ENCODE results near the gene MAP4K4.

MAP4K4 gene

GRCh38 chr2:101725038-101725437 lies 27.5 kb downstream of the MAP4K4 start:
- Histone ChIP-seq H3K27me3 (ENCODE audit: control insufficient read depth, insufficient read depth, low read length) (no peaks in the 10 kb centered on the region), H3K4me1 (ENCODE audit: control insufficient read depth, insufficient read depth, low read length) (peaks cover 17% of the 10 kb centered on the region), H3K36me3 (ENCODE audit: control insufficient read depth, insufficient read depth, low read length) (no peaks in the 10 kb centered on the region; the same call in 1 of the 2 replicates), H3K9me3 (ENCODE audit: control insufficient read depth, insufficient read depth, low read depth, low read length) (no peaks in the 10 kb centered on the region), H3K4me3 (ENCODE audit: low read depth, low read length) (no peak overlapping the region), H3K9ac (ENCODE audit: low read length) (no peak overlapping the region), H3K27ac (ENCODE audit: low read depth, low read length) (no peak overlapping the region)

GRCh38 chr2:101725515-101726192 lies 28.1 kb downstream of the MAP4K4 start:
- Histone ChIP-seq H3K4me3 (ENCODE audit: low read depth, low read length) (no peak overlapping the region), H3K9me3 (ENCODE audit: control insufficient read depth, insufficient read depth, low read depth, low read length) (no peaks in the 10 kb centered on the region), H3K4me1 (ENCODE audit: control insufficient read depth, insufficient read depth, low read length) (peaks cover 17% of the 10 kb centered on the region), H3K9ac (ENCODE audit: low read length) (no peak overlapping the region), H3K27me3 (ENCODE audit: control insufficient read depth, insufficient read depth, low read length) (no peaks in the 10 kb centered on the region), H3K27ac (ENCODE audit: low read depth, low read length) (no peak overlapping the region), H3K36me3 (ENCODE audit: control insufficient read depth, insufficient read depth, low read length) (no peaks in the 10 kb centered on the region; the same call in 1 of the 2 replicates)

GRCh38 chr2:101728865-101729264 lies 31.4 kb downstream of the MAP4K4 start:
- H3K27me3 ChIP-seq (ENCODE audit: control insufficient read depth, insufficient read depth, low read length): no peaks in the 10 kb centered on the region
- H3K9me3 ChIP-seq (ENCODE audit: control insufficient read depth, insufficient read depth, low read depth, low read length): no peaks in the 10 kb centered on the region
- H3K36me3 ChIP-seq (ENCODE audit: control insufficient read depth, insufficient read depth, low read length): no peaks in the 10 kb centered on the region
- peaks cover 21% of the 10 kb centered on the region for H3K4me1 ChIP-seq (ENCODE audit: control insufficient read depth, insufficient read depth, low read length)
- H3K9ac ChIP-seq (ENCODE audit: low read length): no peak overlapping the region
- no peak overlapping the region for H3K4me3 ChIP-seq (ENCODE audit: low read depth, low read length)
- H3K27ac ChIP-seq (ENCODE audit: low read depth, low read length): no peak overlapping the region

- H3K27me3 ChIP-seq (ENCODE audit: control insufficient read depth, insufficient read depth, low read length): no peaks in the 10 kb centered on the region
- H3K9me3 ChIP-seq (ENCODE audit: control insufficient read depth, insufficient read depth, low read depth, low read length): no peaks in the 10 kb centered on the region
- no peak overlapping the region for H3K4me3 ChIP-seq (ENCODE audit: low read depth, low read length)
- H3K27ac ChIP-seq (ENCODE audit: low read depth, low read length): no peak overlapping the region
- no peaks in the 10 kb centered on the region for H3K36me3 ChIP-seq (ENCODE audit: control insufficient read depth, insufficient read depth, low read length)
- H3K9ac ChIP-seq (ENCODE audit: low read length): no peak overlapping the region
- H3K4me1 ChIP-seq (ENCODE audit: control insufficient read depth, insufficient read depth, low read length): peaks cover 24% of the 10 kb centered on the region
Measured at GRCh38 chr2:101729521-101730190, 32.1 kb downstream of the MAP4K4 start.

- H3K27me3 ChIP-seq (ENCODE audit: control insufficient read depth, insufficient read depth, low read length): no peaks in the 10 kb centered on the region
- H3K9me3 ChIP-seq (ENCODE audit: control insufficient read depth, insufficient read depth, low read depth, low read length): no peaks in the 10 kb centered on the region
- no peak overlapping the region for H3K4me3 ChIP-seq (ENCODE audit: low read depth, low read length)
- no peaks in the 10 kb centered on the region for H3K36me3 ChIP-seq (ENCODE audit: control insufficient read depth, insufficient read depth, low read length)
- peaks cover 23% of the 10 kb centered on the region for H3K4me1 ChIP-seq (ENCODE audit: control insufficient read depth, insufficient read depth, low read length)
- H3K27ac ChIP-seq (ENCODE audit: low read depth, low read length): no peak overlapping the region
- no peak overlapping the region for H3K9ac ChIP-seq (ENCODE audit: low read length)
Measured at GRCh38 chr2:101731221-101732054, 33.9 kb downstream of the MAP4K4 start.

- Histone ChIP-seq H3K4me1 (ENCODE audit: control insufficient read depth, insufficient read depth, low read length) (peaks cover 23% of the 10 kb centered on the region), H3K27me3 (ENCODE audit: control insufficient read depth, insufficient read depth, low read length) (no peaks in the 10 kb centered on the region), H3K36me3 (ENCODE audit: control insufficient read depth, insufficient read depth, low read length) (no peaks in the 10 kb centered on the region), H3K9me3 (ENCODE audit: control insufficient read depth, insufficient read depth, low read depth, low read length) (no peaks in the 10 kb centered on the region), H3K9ac (ENCODE audit: low read length) (no peak overlapping the region), H3K4me3 (ENCODE audit: low read depth, low read length) (no peak overlapping the region), H3K27ac (ENCODE audit: low read depth, low read length) (no peak overlapping the region)
Measured at GRCh38 chr2:101732199-101732598, 34.7 kb downstream of the MAP4K4 start.

GRCh38 chr2:101732773-101733256 lies 35.3 kb downstream of the MAP4K4 start:
- H3K36me3 ChIP-seq (ENCODE audit: control insufficient read depth, insufficient read depth, low read length): no peaks in the 10 kb centered on the region
- no peaks in the 10 kb centered on the region for H3K27me3 ChIP-seq (ENCODE audit: control insufficient read depth, insufficient read depth, low read length)
- no peak overlapping the region for H3K27ac ChIP-seq (ENCODE audit: low read depth, low read length)
- H3K9ac ChIP-seq (ENCODE audit: low read length): no peak overlapping the region
- H3K4me3 ChIP-seq (ENCODE audit: low read depth, low read length): no peak overlapping the region
- H3K9me3 ChIP-seq (ENCODE audit: control insufficient read depth, insufficient read depth, low read depth, low read length): no peaks in the 10 kb centered on the region
- peaks cover 27% of the 10 kb centered on the region for H3K4me1 ChIP-seq (ENCODE audit: control insufficient read depth, insufficient read depth, low read length)

- Histone ChIP-seq H3K27ac (ENCODE audit: low read depth, low read length) (no peak overlapping the region), H3K36me3 (ENCODE audit: control insufficient read depth, insufficient read depth, low read length) (no peaks in the 10 kb centered on the region), H3K4me1 (ENCODE audit: control insufficient read depth, insufficient read depth, low read length) (peaks cover 28% of the 10 kb centered on the region), H3K9me3 (ENCODE audit: control insufficient read depth, insufficient read depth, low read depth, low read length) (no peaks in the 10 kb centered on the region), H3K4me3 (ENCODE audit: low read depth, low read length) (no peak overlapping the region), H3K9ac (ENCODE audit: low read length) (no peak overlapping the region), H3K27me3 (ENCODE audit: control insufficient read depth, insufficient read depth, low read length) (no peaks in the 10 kb centered on the region)
Measured at GRCh38 chr2:101733257-101733993, 35.9 kb downstream of the MAP4K4 start.

GRCh38 chr2:101734505-101735165 lies 37.1 kb downstream of the MAP4K4 start:
- H3K36me3 ChIP-seq (ENCODE audit: control insufficient read depth, insufficient read depth, low read length): no peaks in the 10 kb centered on the region
- no peak overlapping the region for H3K4me3 ChIP-seq (ENCODE audit: low read depth, low read length)
- H3K4me1 ChIP-seq (ENCODE audit: control insufficient read depth, insufficient read depth, low read length): peaks cover 28% of the 10 kb centered on the region
- H3K27me3 ChIP-seq (ENCODE audit: control insufficient read depth, insufficient read depth, low read length): no peaks in the 10 kb centered on the region
- no peak overlapping the region for H3K9ac ChIP-seq (ENCODE audit: low read length)
- no peaks in the 10 kb centered on the region for H3K9me3 ChIP-seq (ENCODE audit: control insufficient read depth, insufficient read depth, low read depth, low read length)
- H3K27ac ChIP-seq (ENCODE audit: low read depth, low read length): no peak overlapping the region

GRCh38 chr2:101735166-101735533 lies 37.6 kb downstream of the MAP4K4 start:
- Histone ChIP-seq H3K27ac (ENCODE audit: low read depth, low read length) (no peak overlapping the region), H3K9me3 (ENCODE audit: control insufficient read depth, insufficient read depth, low read depth, low read length) (no peaks in the 10 kb centered on the region; the same call in 1 of the 2 replicates), H3K4me1 (ENCODE audit: control insufficient read depth, insufficient read depth, low read length) (peaks cover 31% of the 10 kb centered on the region), H3K4me3 (ENCODE audit: low read depth, low read length) (no peak overlapping the region), H3K27me3 (ENCODE audit: control insufficient read depth, insufficient read depth, low read length) (no peaks in the 10 kb centered on the region), H3K9ac (ENCODE audit: low read length) (no peak overlapping the region), H3K36me3 (ENCODE audit: control insufficient read depth, insufficient read depth, low read length) (no peaks in the 10 kb centered on the region)

Measured in HUES6 (cell line).